Endometrium (tissue), 2 donors: ENCODE results near the gene RAB11FIP5.

Source experiments
- FAIRE-seq: peaks from 2 replicates; lab custom pipeline; 2012; peaks lifted over from hg19 to GRCh38; lab: Jason Lieb, UNC
- donor health status: control.
- donor health status: control.

RAB11FIP5 gene

GRCh38 chr2:73033142-73033765 is 79.5 kb downstream of the RAB11FIP5 start:
- no peak for FAIRE-seq

DNA sequence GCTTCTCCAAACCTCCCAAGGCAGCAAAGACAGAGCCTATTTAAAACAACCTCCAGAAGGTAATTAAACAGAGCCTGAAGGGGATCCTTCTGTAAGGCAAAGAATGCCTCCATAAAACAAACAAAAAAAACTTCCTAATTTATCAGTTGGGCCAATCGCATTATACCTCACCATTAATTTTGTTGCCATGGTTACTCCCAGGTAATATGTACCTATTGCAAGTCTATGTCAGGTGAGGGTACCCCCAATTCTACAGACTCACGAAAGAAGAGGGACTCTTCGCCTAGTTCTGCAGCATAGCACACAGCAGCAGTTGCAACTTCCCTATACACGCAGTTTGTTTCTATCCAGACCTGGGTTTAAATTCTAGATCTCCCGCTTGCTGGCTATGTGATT is 80.0 kb downstream of the RAB11FIP5 start:
- FAIRE-seq: no peak

DNA sequence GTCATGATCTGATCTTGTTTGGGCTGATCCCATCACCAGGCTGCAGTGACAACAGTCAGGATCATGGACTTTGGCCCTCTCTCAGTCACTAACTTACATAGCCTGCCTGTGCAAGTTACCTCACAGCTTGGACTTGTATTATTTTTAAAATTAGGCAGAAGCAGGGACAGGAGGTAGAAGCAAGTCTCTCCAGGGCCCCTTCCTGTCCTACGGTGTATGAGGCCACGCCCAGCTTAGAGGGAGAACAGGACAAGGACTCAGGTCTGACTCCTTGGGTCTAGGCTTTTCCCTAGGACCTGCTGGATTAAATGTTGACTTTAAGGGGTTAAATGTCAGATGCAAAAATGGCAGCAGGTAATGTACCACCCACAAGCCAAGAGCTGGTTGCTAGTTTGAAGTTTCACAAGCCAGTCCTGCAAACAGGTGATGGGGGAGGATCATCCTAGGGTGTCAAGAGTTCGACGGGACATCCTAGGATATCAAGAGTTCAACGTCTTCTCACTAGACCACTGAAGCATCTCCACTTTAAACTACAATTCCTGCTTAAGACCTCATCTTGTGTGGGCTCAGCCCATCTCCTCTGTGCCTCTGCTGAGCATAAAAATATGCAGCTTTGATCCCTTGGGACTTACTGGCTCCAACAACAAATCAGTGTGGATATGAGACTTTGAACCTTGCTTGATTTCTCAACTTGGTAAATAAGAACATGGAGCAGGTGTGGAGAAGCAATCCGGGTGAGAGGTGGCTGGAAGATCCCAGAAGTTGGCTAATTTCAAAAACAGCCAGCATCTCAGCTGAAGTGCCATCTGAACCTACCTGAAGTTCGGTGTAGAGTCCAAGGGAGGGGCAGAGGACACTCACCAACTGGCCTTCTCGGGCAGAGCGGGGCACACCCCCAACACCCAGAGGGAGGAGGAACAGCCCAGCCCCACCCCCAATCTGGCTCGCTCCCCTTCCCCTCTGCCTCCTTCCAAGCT is 80.7 kb downstream of the RAB11FIP5 start:
- FAIRE-seq: no peak

DNA sequence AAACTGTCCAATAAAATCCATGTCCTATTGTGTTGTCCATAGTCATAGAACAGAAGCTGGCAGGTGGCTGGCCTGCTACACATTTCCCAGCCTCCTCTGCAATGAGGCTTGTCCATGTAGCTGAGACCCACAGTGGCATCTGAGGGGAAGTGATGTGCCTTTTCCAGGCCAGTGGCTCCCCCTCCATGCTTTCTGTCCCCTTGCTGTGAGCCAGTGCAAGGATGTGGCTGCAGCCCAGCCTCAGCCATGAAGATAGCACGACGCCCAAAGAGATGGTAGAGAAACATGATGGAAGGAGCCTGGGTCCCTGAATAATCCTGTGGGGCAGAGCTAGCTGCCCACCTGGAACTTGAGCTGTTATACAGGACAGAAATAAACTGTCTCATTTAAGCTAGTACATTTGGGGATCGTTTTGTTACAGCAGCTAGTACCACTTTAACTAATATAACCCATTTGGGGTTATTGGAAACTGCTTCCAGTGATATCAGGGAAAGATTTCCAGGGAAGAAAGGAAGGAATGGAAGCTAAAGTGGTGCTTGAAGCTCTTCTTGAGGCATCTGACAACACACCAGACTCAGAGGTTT is 81.6 kb downstream of the RAB11FIP5 start:
- FAIRE-seq: no peak

GRCh38 chr2:73028841-73029240 is 83.9 kb downstream of the RAB11FIP5 start:
- FAIRE-seq: no peak

GRCh38 chr2:73027340-73027739 is 85.4 kb downstream of the RAB11FIP5 start:
- no peak for FAIRE-seq

GRCh38 chr2:73023497-73023896 is 89.3 kb downstream of the RAB11FIP5 start:
- FAIRE-seq: no peak
